LHCN-M2 (cell line): ENCODE results near the gene MBD3L2B. TPM values are rescaled to one million over a fixed set of nuclear protein-coding genes. Genes with fewer than 3 reads are reported as not detected.

ENCODE experiments used
- DNase-seq: peaks from one replicate; pipeline ENCODE4 v3.0.0-alpha.2; 2012; ENCODE audit warnings: low read depth
- total RNA-seq: library from RNA; depleted of rRNA; stranded (reverse); fragments of >200 nt; gene quantifications from 2 replicates; pipeline ENCODE4 v1.2.3, GENCODE V29; 2014

Gene MBD3L2B
- total RNA-seq, 1 experiment from 2014 or later, result not detected

DNA sequence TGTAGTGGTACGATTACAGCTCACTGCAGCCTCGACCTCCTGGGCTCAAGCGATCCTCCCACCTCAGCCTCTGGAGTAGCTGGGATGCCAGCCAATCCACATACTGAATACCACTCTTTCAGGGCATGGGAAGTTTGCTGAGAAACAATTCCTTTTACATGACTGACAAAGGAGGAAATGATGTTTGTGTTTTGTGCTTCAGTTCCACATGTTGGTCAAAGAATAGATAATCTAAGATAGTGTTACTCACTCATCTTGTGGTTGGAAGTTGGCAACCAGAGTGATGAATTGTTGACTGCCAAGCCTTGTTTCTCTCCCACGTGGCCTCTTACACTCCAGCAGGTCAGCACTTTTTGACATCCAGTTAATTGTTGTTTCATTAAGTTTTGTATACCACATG, 7.6 kb downstream of the MBD3L2B start:
- DNase-seq, result peak; percentile 24

DNA sequence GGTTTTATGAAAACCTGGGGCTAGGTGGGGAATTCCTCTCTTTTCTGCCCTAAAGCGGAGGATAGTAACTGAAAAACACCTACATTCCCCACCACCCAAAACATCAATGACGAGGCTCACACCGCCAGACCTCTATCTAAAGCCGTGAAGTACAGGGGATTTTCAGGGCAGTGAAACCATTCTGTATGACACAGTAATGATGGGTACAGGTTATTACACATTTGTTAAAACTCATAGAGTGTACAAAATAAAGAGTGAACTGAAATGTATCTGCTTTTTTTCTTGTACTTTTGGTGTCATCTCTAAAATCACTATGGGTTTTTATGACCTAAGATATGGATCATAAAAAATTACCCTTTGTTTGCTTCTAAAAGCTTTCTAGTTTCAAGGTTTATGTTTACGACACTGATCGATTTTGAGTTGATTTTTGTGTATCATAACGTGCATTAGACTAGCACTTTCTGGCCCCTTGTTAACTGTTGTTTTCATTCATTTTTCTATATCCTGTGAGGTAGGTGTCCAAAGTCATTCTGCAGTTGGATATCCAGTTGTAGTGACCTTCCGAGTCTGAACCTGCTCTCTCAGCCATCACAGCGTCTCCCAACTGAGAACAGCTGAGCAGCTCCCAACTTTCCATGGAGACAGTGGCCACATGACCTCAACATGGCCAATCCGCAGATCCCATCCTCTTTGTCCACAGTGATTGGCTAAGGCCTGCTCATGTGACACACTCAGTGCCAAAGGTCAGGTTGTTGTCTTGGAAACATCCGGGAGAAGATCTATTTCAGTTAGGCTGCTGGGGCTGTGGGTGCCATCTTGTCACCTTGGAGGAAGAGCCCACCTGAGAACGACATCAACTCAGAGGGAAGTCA, 10.3 kb downstream of the MBD3L2B start:
- no peak for DNase-seq

- no peak for DNase-seq
Measured at GRCh38 chr19:7007859-7008258, 13.4 kb downstream of the MBD3L2B start.

GRCh38 chr19:7006135-7006704, 15.0 kb downstream of the MBD3L2B start:
- no peak for DNase-seq

GRCh38 chr19:7004313-7004931, 16.8 kb downstream of the MBD3L2B start:
- peak; percentile 21 for DNase-seq

DNA sequence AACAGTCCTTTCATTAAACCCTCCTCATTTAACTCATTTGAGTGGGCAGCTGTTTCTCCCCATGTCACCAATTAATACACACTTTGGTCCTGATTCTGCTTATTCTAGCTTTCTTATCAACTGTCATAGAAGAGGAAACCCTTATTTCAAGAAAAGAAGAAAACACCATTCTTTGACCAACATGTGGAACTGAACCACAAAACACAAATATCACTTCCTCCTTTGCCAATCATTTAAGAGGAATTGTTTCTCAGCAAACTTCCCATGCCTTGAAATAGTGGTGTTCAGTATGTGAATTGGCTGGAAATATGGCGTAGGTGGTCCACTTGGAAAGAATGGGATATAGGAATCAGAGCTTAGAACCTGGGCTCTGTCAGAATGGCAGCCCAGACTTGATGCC, 20.4 kb downstream of the MBD3L2B start:
- DNase-seq, result no peak

- DNase-seq, result no peak
Measured at GRCh38 chr19:7000333-7000732, 20.9 kb downstream of the MBD3L2B start.

DNA sequence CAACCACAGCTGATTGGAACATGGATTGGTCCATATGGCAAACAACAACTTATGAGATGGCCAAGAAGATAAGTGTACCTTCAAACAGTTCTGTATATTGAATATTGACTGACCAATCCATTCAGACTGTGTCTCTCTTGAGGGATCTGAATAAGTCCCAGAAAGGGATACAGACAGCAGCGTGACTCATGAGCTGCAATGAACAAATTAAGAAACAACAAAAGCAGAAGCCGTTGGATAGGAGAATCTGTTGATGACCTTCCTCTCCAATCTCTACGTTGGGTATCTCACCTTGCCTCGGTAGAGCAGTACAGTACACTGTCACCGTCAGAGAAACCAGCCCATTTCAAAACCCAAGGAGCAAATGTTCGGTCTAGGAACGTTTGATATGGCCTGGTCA, 21.3 kb downstream of the MBD3L2B start:
- no peak for DNase-seq

DNA sequence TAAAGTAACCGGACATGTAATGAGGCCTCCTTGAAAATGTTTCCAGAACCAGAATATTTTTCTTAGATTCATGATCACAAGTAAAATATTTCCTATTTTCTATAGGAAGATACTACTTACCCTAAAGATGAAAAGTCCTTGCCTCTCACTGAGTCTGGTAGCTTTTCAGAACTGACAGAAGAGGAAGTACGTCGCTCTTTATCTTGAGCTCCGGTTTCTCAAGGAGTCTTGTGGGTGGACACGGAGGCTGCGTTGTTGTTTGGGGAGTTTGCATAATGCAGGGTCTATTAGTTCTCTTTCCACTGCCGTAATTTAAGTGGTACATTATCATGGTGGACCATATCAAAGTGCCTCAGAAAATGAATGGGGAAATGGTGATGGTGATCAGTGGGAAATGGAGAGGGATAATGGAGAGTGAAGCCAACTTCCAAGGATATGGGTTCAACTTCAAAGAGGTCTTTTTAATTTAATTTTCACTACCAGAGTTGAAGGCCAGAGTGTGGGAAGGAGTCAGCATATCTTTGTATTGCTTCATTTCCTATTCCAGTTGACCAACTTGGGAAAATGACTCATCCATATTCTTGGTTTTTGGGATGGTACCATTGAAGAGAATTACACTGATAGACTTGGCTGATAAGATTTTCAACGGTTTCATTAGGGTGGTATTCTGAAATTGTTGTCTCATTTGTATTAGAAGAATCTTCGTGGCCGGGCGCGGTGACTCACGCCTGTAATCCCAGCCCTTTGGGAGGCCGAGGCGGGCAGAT, 23.4 kb downstream of the MBD3L2B start:
- peak; percentile 3 for DNase-seq

GRCh38 chr19:6996810-6997209, 24.4 kb downstream of the MBD3L2B start:
- no peak for DNase-seq

DNA sequence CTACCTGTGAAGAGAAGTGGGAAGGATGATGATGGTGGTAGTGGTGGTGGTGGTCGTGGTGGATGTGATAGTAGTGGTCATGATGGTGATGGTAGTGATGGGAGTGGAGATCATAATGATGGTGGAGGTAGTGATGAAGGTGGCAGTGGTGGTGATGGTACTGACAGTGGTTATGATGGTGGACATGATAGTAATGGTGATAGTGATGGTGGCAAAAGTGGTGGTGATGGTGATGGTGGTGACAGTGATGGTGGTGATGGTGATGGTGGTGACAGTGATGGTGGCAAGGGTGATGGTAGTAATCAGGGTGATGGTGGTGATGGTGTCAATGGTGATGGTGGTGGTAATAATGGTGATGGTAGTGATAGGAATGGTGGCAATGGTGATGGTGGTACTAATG, 26.2 kb downstream of the MBD3L2B start:
- no peak for DNase-seq

DNA sequence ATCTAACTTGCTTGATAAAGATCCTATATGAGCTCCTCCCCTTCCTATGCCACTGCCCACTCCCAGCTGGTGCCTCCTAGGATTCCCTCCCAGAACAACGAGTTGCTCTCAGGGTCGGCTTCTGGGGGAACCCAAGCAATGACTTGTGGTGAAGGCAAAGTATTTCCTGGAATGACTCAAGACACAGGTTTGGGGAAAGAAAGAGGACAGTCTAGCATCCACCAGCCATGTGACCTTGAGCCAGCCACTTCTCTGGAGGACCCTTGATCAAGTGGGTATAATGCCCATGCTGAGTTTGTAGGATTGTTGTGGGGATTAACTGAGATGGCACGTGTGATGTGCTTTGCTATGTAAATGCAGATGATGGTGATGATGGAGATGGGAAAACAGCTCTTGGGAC, 33.0 kb downstream of the MBD3L2B start:
- DNase-seq, result no peak

DNA sequence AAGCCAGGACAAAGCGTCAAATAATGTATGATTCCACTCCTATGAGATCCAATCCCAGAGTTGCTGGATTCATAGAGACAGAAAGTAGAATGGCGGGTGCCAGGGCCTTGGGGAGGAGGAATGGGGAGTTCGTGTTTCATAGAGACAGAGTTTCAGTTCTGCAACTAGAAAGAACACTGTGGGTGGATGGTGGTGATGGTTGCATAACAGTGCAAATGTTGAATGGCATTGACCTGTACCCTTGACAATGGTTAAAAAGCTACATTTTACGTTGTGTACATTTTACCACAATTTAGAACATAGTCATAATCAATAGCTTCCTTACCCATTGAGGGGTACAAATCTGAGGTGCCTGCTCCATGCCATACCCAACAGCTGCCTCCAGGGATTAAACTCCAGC, 33.4 kb downstream of the MBD3L2B start:
- DNase-seq, result no peak

GRCh38 chr19:6983448-6983847, 37.8 kb downstream of the MBD3L2B start:
- no peak for DNase-seq

GRCh38 chr19:6979399-6979798, 41.8 kb downstream of the MBD3L2B start:
- no peak for DNase-seq

GRCh38 chr19:6976197-6976596, 45.0 kb downstream of the MBD3L2B start:
- no peak for DNase-seq

DNA sequence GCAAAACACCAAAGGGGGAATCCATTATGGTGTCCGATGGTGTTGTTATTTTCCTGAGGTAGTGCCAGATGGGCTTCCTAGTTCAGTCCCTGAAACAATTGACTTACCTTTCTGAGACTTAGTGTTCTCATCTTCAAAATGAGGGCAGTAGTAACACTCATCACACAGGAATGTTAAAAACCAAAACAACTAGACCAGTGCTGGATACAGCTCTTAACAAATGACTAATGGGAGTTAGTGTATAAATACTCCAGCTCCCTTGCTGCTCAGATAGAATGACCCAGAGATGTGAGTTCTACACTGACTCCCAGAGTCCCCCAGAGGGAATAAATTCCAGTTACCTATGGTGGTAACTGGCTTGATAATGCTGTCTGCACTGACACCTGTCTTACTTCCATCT, 49.9 kb downstream of the MBD3L2B start:
- peak; percentile 1 for DNase-seq

DNA sequence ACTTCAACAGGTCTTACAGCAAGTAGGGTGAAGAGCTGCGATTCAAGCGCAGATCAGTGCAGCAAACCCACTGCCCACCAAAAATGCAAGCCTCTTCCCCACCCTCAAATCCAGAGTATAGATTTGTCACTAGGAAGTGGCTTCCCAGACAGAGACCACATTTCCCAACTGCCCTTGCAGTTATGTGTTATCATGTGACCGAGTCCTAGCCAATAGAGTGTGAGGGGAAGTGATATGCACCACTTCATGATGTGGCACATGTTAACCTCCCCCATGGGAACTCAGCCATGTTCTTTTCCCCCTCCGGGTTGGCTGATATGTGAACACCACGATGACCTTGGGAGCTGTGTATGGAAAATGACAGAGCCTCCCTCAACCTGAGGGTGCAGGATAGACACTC, 50.8 kb downstream of the MBD3L2B start:
- peak; percentile 5 for DNase-seq

DNA sequence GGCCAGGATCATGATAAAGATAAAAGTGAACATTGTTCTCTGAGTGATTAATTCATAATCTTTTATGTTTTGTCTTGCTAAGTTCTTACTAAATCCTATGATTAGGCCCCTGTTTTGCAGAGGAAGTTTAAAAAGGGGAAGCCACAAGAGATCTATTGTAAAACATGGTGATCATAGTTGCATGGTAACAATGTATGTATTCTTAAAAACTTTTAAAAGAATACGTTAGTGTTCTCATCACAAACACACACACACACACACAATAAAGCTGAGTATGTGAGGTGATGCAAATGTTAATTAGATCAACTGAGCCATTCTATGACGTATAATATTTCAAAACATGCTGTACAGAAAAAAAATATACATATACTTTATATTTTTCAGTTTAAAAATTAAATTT, 51.2 kb downstream of the MBD3L2B start:
- no peak for DNase-seq

DNA sequence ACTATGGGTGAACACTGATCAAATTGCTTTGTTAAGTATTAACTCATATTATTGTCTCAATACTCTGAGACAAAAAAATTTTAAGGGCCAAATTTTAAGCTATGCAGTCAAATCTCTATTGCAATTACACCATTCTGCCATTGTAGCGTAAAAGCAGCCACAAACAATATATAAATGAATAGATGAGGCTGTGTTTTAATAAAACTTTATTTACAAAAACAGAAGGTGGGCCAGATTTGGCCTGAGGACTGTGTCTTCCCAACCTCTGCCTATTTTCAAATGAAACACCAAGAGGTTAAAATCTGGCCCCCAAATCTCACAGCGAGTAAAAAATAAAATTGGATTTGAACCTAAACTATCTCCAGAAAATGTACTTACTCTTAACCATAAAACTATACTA, 51.7 kb downstream of the MBD3L2B start:
- DNase-seq, result no peak
